Measurements from ENCODE around the gene NRAP. TPM values are rescaled to one million over a fixed set of nuclear protein-coding genes. Genes with fewer than 3 reads are reported as not detected.

Gene NRAP
- total and polyA plus RNA-seq, 2 donors (not counting 3 experiments of a cell fraction or from before 2014, with no cell fraction given), result not detected

DNA sequence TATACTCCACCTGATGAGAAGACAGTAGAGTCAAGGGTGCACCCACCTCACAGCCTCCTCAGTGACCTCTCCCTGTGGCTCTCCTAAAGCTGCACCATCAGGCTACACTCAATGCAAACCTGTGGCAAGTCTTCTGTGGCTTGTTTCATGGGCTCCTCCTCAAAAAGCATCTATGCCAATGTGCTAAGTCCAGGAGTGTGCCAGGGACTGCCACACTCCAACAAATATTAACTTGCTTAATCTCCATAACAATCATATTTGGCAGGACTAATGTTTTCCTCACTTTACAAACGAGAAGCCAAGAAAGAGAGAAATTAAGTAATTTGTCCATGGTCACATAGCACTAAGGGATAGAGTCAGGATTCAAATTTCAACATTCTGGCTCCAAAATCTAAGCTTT lies 11.9 kb downstream of the NRAP start:
- no peaks in the 10 kb centered on the region for H3K9me3 ChIP-seq (replicated peaks; ENCODE audit: control insufficient read depth, insufficient read depth, low read length)
- no peaks in the 10 kb centered on the region for H3K9me1 ChIP-seq (replicated peaks; ENCODE audit: control insufficient read depth, extremely low read depth, insufficient read depth, low read length)
- dilution Hi-C loops (cut with MboI; ENCODE audit: extremely low pct_ligation_motif_present, low sequenced_read_pairs) (no loop called here), intact Hi-C loops (cut with micrococcal nuclease) (no loop called here)
- CTCF ChIA-PET, result no interaction called here
- FAIRE-seq, result no peak
- H4K20me1 ChIP-seq (replicated peaks; ENCODE audit: control insufficient read depth, extremely low read depth, insufficient read depth, low read length), result no peaks in the 10 kb centered on the region
- no peak overlapping the region for H3K27ac ChIP-seq (ENCODE audit: insufficient read depth, low read depth, low read length)
- H3K36me3 ChIP-seq (ENCODE audit: control insufficient read depth in 2 of 2, extremely low read depth in 1 of 2, insufficient read depth in 2 of 2, low read length in 2 of 2), result no peaks in the 10 kb centered on the region
- H3K9ac ChIP-seq (replicated peaks; ENCODE audit: extremely low read depth, insufficient read depth, low read length), result no peak overlapping the region
- DNase-seq (ENCODE audit: low read depth, low spot score), result no peak
- no peak overlapping the region for H2AFZ ChIP-seq (ENCODE audit: low read depth, low read length)
- TF ChIP-seq POLR2AphosphoS5 (IDR thresholded peaks at IDR 0.05; ENCODE audit: insufficient read depth, low read depth, low read length), result no peak
- TF ChIP-seq MYC (IDR thresholded peaks at IDR 0.05; ENCODE audit: low read depth, low read length), result no peak
- TF ChIP-seq, protein P1, sequence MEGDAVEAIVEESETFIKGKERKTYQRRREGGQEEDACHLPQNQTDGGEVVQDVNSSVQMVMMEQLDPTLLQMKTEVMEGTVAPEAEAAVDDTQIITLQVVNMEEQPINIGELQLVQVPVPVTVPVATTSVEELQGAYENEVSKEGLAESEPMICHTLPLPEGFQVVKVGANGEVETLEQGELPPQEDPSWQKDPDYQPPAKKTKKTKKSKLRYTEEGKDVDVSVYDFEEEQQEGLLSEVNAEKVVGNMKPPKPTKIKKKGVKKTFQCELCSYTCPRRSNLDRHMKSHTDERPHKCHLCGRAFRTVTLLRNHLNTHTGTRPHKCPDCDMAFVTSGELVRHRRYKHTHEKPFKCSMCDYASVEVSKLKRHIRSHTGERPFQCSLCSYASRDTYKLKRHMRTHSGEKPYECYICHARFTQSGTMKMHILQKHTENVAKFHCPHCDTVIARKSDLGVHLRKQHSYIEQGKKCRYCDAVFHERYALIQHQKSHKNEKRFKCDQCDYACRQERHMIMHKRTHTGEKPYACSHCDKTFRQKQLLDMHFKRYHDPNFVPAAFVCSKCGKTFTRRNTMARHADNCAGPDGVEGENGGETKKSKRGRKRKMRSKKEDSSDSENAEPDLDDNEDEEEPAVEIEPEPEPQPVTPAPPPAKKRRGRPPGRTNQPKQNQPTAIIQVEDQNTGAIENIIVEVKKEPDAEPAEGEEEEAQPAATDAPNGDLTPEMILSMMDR (IDR thresholded peaks at IDR 0.05; ENCODE audit: extremely low read depth in 1 of 2, insufficient read depth in 1 of 2, low read depth in 1 of 2, low read length in 2 of 2), result no peak
- no peak for TF ChIP-seq FOS (IDR thresholded peaks at IDR 0.05; ENCODE audit: borderline replicate concordance, insufficient read depth, low read length)
- TF ChIP-seq EZH2 (IDR thresholded peaks at IDR 0.05; ENCODE audit: borderline replicate concordance, low read depth, low read length, severe bottlenecking), result no peak
- no peak for TF ChIP-seq POLR2A (IDR thresholded peaks at IDR 0.05; ENCODE audit: low read depth, low read length)
- no peak for TF ChIP-seq GATA2 (IDR thresholded peaks at IDR 0.05; ENCODE audit: insufficient read depth, insufficient read length, low read depth, low read length)
- TF ChIP-seq, protein P2, sequence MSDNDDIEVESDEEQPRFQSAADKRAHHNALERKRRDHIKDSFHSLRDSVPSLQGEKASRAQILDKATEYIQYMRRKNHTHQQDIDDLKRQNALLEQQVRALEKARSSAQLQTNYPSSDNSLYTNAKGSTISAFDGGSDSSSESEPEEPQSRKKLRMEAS (IDR thresholded peaks at IDR 0.05; ENCODE audit: insufficient read depth, insufficient read length), result no peak
- TF ChIP-seq JUN (IDR thresholded peaks at IDR 0.05; ENCODE audit: borderline replicate concordance, insufficient read depth, insufficient read length, low read depth), result no peak
- H3K4me2 ChIP-seq (ENCODE audit: insufficient read depth, low read length), result no peak overlapping the region
- no peak overlapping the region for H3K4me3 ChIP-seq (replicated peaks in 1 of 3; ENCODE audit: insufficient read depth in 1 of 3, low read depth in 1 of 3, low read length in 3 of 3)
- no TSS peak for BruUV-seq (replicated peaks)
- H3K27me3 ChIP-seq (ENCODE audit: control insufficient read depth in 2 of 2, insufficient read depth in 2 of 2, low read length in 2 of 2), result no peaks in the 10 kb centered on the region
- POLR2A ChIA-PET, result no interaction called here
- H3K79me2 ChIP-seq (ENCODE audit: control insufficient read depth, insufficient read depth, low read length), result no peaks in the 10 kb centered on the region
- H3K4me1 ChIP-seq (ENCODE audit: control insufficient read depth, extremely low read depth, insufficient read depth, low read length), result no peaks in the 10 kb centered on the region

All from endothelial cell of umbilical vein (primary cell).